GM06990 (cell line): Measurements from ENCODE around the gene ATP13A2.

ENCODE experiments used
- DNase-seq: peaks from one replicate; pipeline ENCODE4 v3.0.0-alpha.2; 2011; ENCODE audit not compliant: insufficient read length; ENCODE audit errors: extremely low read depth
- H3K27me3 ChIP-seq: replicated peaks from 2 replicates; pipeline ENCODE4 v1.6.0; 2011; ENCODE audit warnings: low read length; ENCODE audit not compliant: control insufficient read depth, insufficient read depth
- H3K36me3 ChIP-seq: 2 replicates; pipeline ENCODE4 v1.5.1; 2011; ENCODE audit warnings: low read length; ENCODE audit not compliant: control insufficient read depth, insufficient read depth
- H3K4me3 ChIP-seq: replicated peaks from 2 replicates; pipeline ENCODE4 v1.5.1; 2011; ENCODE audit warnings: low read depth, mild to moderate bottlenecking, control low read depth, low read length
- CTCF ChIP-seq: IDR thresholded peaks from 2 replicates; pipeline ENCODE4 v1.5.1; 2011; ENCODE audit warnings: low read length, control low read depth, mild to moderate bottlenecking, inconsistent platforms; ENCODE audit not compliant: insufficient read depth, poor library complexity, severe bottlenecking

Gene ATP13A2

GRCh38 chr1:17011439-17012307 is at the start of gene ATP13A2:
TSS of gene ATP13A2 (minus strand) at chr1:17011928. CDS start at chr1:17011738, 190 bp downstream.
- peak; percentile 0 for TF ChIP-seq CTCF
- Histone ChIP-seq H3K27me3 (no peaks in the 10 kb centered on the region), H3K4me3 (peak within 1 kb of the TSS; percentile 81), H3K36me3 (no peaks in the 10 kb centered on the region)
- peak; percentile 88 for DNase-seq

- TF ChIP-seq CTCF = no peak
- no peak for DNase-seq
- H3K36me3 ChIP-seq = no peaks in the 10 kb centered on the region
- no peak overlapping the region for H3K4me3 ChIP-seq
- no peaks in the 10 kb centered on the region for H3K27me3 ChIP-seq
Measured at GRCh38 chr1:17061486-17061885, 49.8 kb upstream of the ATP13A2 start.

GRCh38 chr1:17060306-17060749 is 48.6 kb upstream of the ATP13A2 start:
- no peak for DNase-seq
- Histone ChIP-seq H3K4me3 (no peak overlapping the region), H3K27me3 (no peaks in the 10 kb centered on the region), H3K36me3 (no peaks in the 10 kb centered on the region)
- no peak for TF ChIP-seq CTCF

- H3K27me3 ChIP-seq = no peaks in the 10 kb centered on the region
- DNase-seq = no peak
Measured at GRCh38 chr1:17059391-17060305, 47.9 kb upstream of the ATP13A2 start.

GRCh38 chr1:17056551-17056950 is 44.8 kb upstream of the ATP13A2 start:
- Histone ChIP-seq H3K27me3 (no peaks in the 10 kb centered on the region), H3K36me3 (no peaks in the 10 kb centered on the region), H3K4me3 (no peak overlapping the region)
- DNase-seq = no peak
- TF ChIP-seq CTCF = no peak

More at GRCh38 chr1:17059391-17060305, 47.9 kb upstream of the ATP13A2 start:
- H3K4me3 ChIP-seq = no peak overlapping the region
- peak; percentile 81 for TF ChIP-seq CTCF
- H3K36me3 ChIP-seq = no peaks in the 10 kb centered on the region
